SK-N-MC (cell line): ENCODE results near the gene PFDN6.

Source experiments
- EZH2 ChIP-seq: fragments of 200-600 bp; sonication (generic); IDR thresholded peaks from one replicate; pipeline ENCODE4 v1.6.1; 2017; ENCODE audit warnings: antibody characterized with exemption
- POLR2AphosphoS5 ChIP-seq: IDR thresholded peaks from 2 replicates; pipeline ENCODE4 v1.6.1; 2012; ENCODE audit warnings: mild to moderate bottlenecking, low read depth, low read length, borderline replicate concordance

DNA sequence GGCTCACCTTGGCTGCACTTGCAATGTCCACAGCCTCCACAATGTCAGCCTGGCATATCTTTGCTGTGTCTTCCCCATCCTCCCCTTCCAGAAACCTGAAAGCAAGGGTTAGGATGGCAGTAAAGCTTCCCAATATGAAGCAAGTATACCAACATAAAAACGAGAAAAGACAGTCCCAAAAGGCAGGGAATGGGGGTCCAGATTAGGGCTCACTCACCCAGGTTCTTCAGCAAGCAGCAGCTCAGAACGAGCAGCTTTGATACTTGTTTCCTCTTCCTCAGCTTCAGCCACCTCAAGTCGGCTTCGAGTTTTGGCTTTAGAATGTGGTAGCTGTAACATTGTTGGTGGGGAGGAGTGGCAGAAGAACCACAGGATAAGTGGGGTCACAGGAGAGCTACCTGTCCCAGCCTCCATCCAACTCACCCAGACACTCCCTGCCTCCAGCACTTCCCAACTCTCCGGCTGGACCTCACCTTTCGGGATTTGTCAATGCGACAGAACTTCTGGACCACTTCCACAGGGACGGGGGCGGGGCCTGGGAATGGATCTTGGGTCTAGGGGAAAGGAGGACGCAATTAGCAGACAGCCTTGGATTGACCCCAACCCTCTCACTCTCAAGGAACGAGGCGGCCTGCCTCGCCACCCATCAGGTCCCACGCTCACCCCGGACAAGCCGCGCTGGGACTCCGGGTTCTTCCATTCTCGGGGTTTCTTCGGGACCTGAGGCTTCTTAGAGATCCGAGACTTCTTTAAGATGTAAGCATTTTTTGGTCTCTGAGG is 1.1 kb upstream of the PFDN6 start:
- TF ChIP-seq EZH2 (no peak), POLR2AphosphoS5 (no peak)
